ENCODE results near the gene HDAC3.

Gene HDAC3

DNA sequence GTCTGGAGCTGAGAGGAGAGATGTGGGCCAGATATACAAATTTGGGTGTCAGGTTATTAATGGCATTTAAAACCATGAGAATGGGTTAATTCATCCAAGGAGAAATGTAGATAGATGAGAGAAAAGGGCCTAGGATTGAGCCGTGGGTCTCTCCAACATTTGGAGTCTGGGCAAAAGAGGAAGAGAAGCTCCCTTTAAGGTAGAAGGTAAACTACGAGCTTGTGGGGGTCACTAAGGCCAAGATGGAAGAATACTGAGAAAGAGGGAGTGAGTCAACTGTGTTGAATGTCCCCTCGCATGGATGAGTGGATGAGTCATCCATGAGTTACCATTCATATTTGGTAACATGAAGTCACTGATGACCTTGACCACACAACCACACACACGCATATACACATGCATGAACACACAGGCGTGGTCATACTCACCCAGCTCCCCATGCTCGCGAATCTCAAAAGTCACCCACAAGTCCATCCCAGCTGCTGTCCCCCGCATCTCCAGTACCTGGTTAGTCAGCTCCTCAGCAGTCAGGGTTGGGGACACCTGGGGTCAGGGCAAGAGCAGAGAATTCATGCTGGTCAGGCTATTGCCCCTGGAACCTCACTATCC, 21.4 kb upstream of the HDAC3 start:
- DNase-seq: no peak

DNA sequence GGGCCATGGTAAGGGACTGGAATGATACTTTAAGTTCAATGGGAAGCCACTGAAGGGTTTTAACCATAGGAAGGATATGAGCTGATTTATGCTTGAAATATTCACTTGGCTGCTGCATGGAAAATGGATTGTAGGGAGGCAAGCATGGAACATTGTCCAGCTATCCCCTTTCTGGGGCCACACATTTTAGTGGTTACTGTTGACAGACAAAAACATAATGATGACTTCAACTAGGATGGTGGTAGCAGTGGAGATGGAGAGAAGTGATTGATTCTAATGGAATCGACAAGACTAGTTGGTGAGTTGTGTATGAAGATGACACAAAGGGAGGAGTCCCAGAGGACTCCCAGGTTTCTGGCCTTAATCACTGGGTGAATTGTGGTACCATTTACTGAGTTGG, 20.8 kb upstream of the HDAC3 start:
- DNase-seq: no peak

DNA sequence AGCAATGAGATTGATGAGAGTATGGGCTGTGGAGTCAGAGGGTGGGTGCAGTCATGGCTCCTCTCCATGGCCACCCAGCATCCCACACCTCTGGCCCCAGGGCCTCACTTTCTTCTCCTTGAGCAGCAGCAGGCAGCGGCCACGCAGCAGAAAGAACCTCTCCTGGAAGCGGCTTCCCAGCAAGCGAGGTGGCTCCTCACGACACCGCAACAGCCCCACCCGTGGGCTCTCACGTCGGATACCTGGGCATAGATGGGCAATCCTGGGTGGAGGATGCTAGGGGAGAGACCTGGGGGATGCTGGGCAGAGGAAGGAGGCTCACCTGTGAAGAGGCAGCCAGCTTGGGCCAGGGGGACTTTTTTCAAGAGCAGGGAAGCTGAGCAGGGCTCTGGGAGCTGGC, 19.7 kb upstream of the HDAC3 start:
- DNase-seq: no peak

DNA sequence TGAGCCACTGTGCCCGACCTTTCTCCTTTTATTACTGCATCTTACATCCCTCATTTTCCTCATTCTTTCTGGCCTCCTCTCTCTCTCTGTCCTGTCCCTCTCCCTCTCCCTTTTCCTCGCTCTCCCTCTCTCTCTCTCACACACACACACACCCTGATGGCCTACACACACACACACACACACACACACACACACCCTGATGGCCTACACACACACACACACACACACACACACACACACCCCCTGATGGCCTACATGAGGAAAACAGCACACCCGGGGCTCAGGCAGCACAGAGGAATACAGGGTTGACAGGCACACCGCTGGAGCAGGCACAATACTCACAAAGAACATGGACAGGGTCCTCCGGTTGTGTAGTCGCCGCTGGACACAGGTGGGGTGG, 18.4 kb upstream of the HDAC3 start:
- DNase-seq: no peak

DNA sequence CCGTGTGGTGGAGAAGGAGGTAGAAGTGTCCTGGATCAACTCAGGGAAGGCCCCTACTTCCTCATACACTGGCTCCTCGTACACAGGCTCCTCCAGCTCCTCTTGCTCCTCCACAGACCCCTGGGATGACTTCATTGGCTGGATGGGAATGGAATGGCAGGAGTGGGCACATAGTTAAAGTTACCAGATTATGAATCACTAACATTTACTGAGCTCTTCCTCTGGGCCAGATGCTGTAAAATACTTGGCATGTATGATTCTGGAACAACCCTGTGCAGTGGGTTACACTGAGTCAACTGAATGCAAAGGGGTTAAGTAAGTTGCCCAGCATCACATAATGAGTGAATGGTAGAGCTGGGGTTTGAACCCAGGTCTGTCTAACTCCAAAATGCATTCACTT, 17.6 kb upstream of the HDAC3 start:
- DNase-seq: no peak

DNA sequence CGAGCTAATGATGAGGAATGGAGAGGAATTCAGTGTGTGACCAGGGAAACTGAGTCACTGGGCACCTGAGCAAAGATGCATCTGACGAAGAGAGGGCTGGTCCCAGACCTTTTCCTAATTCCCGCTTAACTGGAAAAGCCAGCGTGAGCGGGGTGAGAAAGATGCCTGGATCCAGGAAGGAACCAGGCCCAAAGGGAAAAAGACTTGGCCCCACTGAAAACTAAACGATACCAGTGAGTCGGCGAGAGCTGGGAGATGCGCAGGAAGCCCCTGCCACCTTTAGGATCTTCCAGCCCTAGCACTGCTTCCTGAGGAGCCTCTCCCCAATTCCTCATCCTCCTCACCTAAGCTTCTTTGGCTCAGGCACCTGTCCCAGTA, 15.1 kb upstream of the HDAC3 start:
- no peak for DNase-seq

DNA sequence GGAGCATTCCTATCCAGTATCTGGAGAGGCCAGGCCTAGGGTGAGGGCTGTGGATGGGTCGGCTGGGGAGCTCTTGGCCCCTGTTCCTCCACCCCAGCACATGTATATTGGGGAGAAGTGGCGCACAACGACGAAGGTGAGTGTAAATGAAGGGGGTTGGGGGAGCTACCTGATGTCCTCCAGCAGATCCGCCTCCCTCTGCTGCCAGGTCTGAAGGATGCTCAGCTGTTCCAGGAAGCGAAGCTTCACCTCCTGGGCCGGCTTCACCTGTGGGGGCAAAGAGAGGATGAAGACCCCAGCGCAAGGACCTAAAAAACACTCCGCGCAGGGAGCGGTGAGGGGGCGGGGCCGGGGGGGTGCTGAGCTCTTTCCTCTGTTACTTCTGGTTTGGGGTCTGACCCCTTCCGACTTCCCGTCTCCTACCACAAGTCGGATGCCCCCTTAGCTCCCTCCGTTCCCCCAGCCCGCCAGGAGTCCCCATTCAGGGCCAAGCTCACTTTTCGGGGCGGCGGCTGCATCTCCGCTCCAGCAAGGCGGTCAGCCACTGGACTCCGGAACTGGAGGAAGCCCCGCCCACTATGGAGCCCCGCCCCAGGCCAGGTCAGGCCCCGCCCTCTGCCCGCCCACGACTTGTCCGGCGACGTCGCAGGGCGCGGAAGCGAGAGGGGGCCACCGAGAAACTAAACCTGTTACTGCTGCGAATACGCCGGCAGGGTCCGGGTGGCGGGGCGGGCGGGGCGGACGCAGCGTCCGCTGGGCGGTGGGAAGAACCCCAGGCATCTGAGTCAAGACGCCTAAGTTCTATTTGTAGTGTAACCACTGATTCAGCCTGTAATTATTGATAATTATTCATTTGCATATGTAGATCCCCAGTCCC, 14.4 kb upstream of the HDAC3 start, which contains the start of gene FCHSD1:
FCHSD1 (minus strand) TSS at position 568 of the 877 bp plus-strand sequence; CDS start at position 518, 50 bp downstream.
- DNase-seq: peak; percentile 44

DNA sequence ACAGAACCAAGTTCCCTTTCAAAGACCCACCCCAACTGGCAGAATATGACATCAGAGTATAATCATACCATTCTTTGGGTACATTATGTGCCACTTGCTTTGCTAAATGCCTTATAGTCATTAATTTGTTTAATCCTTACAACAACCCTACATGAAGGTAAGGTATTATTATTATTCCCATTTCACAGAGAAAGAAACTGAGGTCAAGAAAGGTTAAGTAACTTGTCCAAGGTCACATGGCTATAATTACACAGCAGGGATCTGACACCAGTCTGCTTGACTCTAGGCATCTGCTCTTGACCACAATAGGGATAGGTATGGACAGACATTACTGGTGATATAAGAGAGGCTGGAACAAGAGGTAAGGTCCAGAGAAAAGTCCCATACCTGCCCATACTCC, 13.3 kb upstream of the HDAC3 start:
- DNase-seq: no peak

DNA sequence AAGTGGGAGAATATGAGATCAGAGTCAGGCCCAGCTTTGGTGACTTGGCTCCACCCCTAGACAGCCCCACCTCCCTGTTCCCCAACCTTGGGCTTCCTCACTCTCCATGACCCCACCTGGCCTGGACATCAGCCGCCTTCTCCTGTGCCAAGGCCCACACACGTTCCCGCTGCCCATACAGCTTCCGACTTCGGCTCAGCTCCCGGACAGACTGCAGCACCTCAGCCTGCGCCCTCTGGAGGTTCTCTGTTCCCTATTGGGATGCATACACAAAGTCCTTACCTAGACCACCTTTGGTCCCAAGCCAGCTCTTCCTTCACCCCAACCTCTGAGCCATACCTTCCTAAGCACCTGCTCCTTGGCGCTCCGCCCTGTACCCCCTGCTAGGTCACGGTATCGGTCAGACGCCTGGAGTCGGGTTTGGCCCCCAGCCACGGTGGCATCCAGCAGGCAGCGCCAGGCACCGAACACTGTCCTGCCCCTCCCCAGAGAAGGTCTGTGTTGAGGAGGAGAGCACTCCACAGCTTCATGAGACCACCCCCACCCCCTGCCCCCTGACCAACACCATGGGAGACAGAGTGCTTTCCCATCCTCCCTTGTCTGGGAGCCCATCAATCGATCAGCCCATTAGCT, 12.5 kb upstream of the HDAC3 start:
- no peak for DNase-seq

DNA sequence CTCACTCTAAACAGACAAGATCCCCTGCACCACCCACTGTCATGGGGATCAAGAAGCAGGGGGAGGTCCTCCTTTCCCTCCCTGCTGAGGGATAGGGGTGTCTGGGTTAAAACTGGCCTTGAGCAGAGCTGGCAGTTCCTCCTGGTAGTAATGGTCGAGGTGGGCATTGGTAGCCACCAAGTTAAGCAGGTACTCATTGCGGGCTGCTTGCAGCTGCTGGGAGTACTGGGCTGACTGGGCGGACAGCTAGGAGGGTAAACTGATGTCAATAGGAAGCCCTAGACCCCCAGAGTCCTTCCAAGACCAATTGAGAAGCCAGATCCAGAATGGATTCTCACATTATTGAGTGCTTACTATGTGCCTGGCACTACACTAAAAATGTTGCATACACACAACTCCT, 11.2 kb upstream of the HDAC3 start:
- no peak for DNase-seq

DNA sequence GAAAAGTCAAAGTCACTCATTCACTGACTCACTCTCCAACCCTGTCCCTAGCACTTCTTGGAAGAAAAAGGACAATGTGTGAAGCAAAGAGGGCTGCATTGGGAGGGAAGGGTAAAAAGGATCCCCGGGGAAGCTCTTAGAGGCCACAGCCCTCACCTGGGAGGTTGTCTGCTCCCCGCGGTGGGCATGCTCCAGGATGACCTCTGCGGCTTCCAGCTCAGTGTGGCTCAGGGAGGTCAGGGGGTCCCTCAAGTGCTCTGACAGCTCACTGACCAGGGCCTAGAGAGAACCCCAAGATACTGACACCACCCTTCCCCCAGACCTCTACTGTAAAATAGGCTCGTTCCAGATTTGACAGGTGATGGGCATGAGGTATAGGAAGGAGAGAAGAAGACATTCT, 10.6 kb upstream of the HDAC3 start:
- no peak for DNase-seq

DNA sequence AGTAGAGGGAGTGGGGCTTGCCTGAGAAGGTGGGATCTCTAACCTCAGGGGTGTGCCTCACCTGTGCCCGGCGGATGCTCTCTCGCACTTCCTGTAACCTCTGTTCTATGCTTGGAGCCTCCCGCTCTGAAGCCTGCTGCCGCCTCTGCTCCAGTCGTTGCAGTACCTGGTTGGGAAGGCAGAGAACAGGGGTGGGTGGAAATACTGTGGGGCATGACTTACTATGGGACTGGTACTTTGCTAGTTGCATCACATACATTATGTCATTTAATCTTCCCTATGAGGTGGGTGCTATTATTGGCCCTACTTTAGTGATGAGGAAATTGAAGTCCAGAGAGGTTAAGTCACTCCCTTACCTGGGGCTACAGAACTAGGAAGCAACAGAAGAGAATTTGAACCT, 9.4 kb upstream of the HDAC3 start:
- no peak for DNase-seq

DNA sequence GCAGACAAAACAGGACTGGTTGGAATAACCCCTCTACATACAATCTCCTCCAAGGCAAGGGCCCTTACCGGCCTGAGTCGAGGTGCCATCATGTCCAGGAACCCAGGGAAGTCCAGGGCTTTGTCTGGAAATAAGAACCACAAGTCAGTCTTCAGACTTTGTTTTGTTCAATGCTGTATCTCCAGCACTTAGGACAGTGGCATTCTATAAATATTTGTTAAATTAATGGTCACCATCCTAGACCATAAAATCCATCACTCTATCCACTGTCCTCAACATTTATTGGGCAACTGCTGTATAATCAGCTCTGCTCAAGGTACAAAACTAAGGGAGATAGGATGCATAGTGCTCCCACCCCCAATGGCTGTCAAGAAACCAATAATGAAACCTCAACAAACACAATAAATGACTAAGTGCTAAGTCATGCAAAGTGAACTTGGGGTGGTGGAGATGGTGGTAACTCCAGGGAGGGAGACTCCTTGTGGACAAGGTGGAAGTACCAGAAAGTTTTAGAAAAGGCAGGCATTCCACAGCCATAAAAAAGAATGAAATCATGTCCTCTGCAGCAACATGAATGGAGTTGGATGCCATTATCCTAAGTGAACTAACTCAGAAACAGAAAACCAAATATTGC, 5.1 kb upstream of the HDAC3 start:
- no peak for DNase-seq

DNA sequence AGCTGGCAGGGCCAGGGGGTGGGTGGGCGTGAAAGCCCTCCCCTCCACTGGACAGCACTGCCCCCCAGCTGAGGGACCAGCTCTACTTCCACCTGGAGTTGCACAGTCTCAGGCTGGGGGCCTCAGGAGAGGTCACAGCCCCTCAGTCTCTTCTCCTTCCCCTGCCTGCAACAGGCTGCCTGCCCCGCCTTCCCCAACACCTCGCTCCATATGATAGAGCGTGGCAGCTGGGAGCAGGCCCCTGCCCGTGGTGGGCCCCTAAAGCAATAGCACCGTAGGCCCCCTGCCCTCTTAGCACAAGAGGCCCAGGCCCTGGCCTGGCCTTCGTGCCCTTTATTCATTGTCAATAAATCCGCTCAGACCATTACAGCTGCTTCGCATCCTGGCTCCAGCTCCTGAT, 4.0 kb upstream of the HDAC3 start:
- no peak for DNase-seq

DNA sequence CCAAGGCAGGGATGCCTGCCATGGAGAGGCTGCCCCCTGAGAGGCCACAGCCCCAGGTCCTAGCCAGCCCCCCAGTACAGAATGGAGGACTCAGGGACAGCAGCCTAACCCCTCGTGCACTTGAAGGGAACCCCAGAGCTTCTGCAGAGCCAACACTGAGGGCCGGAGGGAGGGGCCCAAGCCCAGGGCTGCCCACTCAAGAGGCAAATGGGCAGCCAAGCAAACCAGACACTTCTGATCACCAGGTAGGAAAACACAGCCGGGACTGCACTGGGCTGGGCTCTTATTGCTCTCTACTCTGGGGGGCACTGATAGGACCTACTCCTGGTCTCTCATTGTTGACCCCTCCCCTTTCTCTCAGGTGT, 3.4 kb upstream of the HDAC3 start:
- DNase-seq: no peak

DNA sequence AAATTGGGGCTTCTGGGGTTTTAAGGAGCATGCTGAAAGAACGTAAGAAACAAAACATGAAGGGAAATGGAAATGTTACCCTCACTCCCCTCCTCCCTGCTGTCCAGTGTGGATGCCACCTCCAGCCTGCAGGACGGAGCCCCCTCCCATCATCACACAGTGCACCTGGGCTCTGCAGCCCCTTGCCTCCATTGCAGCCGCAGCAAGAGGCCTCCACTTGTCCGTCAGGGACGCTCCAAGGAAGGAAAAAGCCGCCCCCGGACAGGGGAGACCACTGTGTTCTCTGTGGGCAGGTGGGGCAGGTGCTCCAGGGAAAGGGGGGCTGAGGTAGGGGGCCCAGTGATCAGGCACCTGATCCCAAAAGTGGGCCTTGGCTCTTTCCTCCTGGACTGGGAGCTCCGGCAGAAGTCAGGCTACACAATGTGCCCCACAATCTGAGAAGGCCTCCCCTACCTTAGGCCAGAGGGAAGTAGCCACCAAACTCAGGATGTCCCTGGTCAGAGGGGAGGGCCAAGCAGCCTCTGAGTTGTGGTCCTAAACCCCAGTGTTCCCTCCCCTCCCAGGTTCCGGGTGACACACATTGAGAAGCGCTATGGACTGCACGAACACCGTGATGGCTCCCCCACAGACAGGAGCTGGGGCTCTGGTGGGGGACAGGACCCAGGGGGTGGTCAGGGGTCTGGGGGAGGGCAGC, 2.9 kb upstream of the HDAC3 start:
- DNase-seq: no peak

DNA sequence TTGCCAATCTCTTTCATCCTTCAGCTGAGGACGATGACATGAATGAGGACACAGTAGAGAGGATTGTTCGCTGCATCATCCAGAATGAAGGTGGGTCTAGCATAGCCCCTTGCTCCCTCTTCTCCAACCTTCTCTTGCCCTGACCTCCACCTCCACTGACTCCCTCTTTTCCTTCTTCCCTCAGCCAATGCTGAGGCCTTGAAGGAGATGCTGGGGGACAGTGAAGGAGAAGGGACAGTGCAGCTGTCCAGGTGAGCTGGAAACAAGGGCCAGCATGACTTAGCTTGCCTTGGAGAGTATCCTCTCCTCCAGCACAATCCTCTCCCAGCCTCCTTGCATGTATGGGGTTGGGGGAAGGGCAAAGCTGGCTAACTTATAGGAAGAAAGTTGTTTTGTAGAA, 2.1 kb upstream of the HDAC3 start:
- no peak for DNase-seq

DNA sequence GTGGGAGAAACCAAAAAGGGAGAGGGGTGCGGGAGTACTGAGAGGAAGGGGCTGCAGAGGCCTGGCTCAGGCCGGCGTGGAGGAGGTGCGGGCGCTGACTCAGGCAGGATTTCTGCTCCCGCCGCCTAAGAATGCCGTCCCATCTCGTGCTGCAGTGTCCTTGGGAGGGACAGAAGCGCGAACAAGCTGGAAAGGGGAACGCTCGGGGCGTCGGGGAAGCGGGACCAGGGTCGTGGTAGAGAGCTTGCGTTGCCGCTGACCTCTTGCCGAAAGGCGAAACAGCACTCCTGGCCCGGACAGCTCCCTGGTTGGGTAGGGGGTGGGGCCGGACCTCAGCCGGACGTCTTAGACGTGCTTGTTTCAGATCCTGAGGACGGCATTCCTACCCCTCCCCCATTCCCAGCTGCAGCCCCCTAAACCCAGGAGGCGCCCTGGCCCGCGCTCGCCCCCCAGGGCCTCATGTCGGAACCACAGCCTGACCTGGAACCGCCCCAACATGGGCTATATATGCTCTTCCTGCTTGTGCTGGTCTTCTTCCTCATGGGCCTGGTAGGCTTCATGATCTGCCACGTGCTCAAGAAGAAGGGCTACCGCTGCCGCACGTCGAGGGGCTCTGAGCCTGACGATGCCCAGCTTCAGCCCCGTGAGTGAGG, 1.2 kb upstream of the HDAC3 start:
- DNase-seq: peak; percentile 21

DNA sequence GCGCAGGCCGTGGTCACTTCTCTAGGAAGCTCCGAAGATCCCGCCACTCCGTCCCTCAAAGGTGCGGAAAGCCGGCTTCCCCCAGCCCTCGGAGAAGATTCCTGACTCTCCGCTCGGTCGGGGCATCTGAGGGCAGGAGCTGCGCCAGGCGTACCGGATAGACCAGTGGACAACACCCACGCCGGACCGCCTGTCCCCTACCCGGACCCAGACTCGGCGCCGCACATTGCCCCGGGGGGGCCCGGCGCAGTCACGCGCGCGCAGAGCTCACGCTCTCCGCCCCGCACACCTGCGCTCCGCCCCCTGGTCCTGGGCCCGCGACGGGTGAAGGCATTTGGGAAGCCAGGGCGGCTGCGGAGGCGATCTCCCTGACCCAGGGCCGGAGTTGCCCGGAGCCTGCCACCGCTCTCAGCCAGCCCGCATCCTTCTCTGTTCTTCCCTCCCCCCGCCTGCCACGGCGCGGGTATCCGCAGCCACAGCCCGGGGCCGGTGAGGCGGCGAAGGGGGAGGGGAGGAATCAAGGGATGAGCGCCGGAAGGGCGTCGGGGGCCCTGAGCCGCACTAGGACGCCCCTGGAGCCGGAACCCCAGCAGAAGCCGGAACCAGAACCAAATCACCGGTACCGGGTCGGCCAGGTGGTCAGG, 596 bp upstream of the HDAC3 start:
- DNase-seq: no peak

DNA sequence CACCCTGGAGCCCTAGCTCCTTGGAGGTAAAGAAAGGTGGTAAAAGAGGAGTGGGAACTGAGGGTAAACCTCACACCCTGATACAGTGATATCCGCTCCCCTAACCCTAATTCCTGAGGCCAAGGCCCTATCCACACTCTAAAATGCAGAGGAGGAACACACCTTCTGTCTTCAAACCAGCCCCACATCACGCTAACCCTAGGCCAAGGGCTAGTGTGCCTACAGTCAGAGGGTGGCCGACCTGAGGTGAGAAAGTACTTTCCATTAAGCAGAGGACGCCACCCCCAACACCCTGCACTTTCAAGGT, 590 bp downstream of the HDAC3 start:
- DNase-seq: no peak

DNA sequence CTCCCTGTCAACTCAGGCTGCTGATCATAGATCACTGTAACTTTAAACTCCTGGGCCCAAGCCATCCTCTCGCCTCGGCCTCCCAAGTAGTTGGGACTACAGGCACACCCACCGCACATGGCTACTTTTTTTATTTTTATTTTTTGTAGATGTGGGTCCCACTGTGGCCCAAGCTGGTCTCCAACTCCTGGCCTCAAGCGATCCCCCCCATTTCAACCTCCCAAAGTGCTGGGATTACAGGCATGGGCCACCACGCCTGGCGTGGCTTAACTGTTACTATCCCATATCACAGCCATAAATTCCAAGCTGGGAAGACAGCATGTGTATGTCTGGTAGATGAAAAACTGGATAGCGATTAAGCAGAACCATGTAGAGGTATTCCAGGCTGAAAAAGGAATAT, 1.0 kb downstream of the HDAC3 start:
- DNase-seq: no peak

DNA sequence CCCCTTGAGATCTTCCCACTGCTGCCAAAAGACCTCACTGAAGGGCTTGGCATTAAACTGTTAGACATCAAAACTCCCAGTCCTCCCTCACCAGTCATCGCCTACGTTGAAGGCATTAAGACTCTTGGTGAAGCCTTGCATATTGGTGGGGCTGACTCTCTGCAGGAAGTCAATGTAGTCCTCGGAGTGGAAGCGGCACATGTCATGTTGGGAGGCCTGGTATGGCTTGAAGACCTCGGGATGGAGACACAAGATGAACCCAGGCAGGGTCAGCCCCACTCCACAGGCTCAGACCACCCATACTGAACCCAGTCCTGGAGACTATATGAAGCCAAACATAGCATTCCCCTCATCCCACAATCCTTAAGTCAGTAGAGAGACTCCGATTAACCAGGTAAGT, 1.9 kb downstream of the HDAC3 start:
- DNase-seq: no peak

Measured in NCI-H526 treated with DMSO at 0.1 percent for 48 hours (cell line).